NOMO-1 treated with DMSO at 0.1 percent for 48 hours (cell line): ENCODE data around the gene SLC16A12.
A peak's percentile ranks its signal among the peaks of the same experiment; 100 is the strongest.

ENCODE experiments used
- DNase-seq: peaks from one replicate; lab custom pipeline; 2025; ENCODE audit not compliant: unreplicated experiment; lab: John Stamatoyannopoulos, UW

SLC16A12 gene

GRCh38 chr10:89515031-89515841 is 20.2 kb downstream of the SLC16A12 start:
- DNase-seq = no peak

GRCh38 chr10:89513206-89513605 is 22.2 kb downstream of the SLC16A12 start:
- DNase-seq = no peak

DNA sequence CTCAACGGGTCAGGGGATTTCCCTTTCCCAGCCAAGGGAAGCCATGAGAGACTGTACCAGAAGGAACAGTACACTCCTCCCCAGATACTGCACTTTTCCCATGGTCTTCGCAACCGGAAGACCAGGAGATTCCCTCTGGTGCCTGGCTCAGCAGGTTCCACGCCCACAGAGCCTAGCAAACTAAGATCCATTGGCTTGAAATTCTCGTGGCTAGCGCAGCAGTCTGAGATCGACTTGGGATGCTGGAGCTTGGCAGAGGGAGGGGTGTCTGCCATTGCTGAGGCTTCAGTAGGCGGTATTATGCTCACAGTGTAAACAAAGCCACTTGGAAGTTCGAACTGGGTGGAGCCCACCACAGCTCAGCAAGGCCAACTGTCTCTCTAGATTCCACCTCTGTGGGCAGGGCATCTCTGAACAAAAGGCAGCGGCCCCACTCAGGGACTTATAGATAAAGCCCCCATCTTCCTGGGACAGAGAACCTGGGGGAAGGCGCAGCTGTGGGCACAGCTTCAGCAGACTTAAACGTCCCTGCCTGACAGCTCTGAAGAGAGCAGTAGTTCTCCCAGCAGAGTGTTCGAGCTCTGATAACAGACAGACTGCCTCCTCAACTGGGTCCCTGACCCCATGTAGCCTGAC is 29.6 kb downstream of the SLC16A12 start:
- DNase-seq = no peak

GRCh38 chr10:89504691-89505090 is 30.7 kb downstream of the SLC16A12 start:
- DNase-seq = no peak

DNA sequence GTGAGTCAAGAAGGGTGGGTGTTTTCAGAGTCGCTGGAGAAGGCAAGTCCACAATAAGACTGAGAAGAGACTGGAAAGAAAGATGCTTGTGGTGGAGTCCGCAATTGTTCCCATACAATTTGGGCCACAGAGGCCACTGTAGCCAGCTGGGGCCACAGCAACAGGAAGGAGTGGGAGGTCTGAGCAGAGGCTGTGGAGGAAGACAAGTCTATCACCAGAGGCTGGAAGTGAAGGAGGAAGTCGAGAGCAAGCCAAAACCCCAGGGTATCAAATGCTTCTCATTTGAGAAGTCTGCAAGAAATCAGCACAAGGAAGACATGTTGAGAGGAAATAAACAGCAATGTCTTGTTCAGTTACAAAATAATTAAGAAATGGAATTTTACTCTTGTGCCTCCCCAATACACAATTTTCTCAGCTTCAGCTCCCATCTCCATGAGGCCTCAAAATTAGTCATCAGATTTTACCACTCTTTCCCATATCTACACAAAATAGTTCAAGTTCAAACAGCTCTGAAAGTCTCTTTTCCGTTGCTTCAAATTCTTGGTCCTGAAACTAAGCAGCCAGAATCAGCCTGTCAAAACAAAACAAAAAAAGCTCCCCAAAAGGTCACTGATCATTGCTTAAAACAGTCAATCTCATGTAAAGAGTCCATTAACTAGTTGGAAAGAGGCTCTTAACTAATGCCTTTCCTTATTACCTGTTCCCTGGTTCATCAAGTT is 31.6 kb downstream of the SLC16A12 start:
- no peak for DNase-seq

GRCh38 chr10:89503151-89503550 is 32.2 kb downstream of the SLC16A12 start:
- no peak for DNase-seq

DNA sequence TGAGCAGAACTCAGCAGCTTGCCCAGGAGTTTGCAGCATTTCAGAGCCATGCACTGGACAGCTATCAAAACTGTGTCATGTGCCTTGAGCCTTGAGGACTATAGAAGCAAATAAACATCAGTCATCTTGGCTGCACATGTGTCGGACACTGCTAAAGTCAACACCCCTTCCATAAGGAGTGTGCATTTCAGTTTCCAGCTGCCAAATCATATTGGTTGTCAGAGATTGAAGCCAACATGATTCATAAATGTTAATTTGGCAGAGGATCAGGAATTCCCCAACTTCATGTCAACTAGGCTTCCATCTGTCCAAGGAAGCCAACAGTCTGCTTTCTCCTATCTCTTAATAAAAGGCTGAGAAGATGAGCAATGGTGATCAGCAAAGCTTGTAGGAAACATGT is 32.8 kb downstream of the SLC16A12 start:
- no peak for DNase-seq

DNA sequence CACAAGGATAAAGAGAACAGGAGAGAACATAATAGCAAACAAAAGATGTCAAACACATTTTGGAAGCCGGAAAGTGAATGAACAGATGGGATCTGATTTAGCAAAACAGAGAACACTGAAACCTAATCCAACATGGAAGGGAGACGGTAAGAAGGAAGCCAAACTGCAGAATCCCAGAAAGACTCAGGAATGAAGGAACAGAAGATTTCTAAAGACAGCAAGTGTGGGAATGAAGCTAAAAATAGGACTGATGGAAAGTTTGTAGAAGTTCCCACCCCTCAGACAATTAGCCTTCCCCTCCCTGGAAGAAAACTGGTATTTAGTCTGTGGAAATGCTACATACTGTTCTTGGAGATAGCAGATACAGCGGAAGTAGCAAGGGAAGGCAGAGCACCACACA is 40.8 kb downstream of the SLC16A12 start:
- DNase-seq = no peak

DNA sequence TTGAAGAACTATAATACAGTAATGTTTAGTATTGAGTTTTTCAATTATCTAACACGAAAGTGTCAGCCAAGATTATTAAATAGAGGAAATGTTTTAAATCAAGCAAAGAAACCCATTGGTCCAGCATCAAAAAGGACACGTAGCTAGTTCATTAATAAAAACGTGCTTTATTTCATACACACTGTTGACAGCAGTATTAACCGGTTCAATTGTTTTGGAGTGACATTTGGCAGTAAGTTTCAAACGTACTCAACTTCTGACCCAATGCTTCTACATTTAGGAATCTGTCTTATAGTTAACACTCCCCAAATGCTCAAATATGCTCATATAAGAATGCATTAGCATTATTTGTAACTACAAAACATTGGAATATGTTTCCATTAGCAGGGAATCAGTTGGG is 41.3 kb downstream of the SLC16A12 start:
- no peak for DNase-seq

GRCh38 chr10:89491932-89492331 is 43.5 kb downstream of the SLC16A12 start:
- no peak for DNase-seq

GRCh38 chr10:89490596-89491335 is 44.6 kb downstream of the SLC16A12 start:
- DNase-seq = no peak

DNA sequence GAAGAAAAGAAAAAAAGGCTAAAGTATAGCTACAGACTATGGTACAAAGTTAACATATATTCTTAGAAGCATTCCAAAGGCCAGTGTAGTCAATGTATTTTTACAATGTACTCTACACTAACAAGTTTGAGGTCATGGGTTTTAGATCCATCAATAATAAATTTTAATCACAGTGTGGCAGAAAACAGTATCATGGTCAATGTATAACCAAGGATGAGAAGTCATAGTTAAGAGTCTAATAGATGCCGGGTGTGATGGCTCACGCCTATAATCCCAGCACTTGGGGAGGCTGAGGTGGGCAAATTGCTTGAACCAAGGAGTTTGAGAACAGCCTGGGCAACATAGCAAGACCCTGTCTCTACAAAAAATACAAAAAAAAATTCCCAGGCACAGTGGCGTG is 53.1 kb downstream of the SLC16A12 start:
- no peak for DNase-seq

GRCh38 chr10:89481662-89482061 is 53.7 kb downstream of the SLC16A12 start:
- no peak for DNase-seq

DNA sequence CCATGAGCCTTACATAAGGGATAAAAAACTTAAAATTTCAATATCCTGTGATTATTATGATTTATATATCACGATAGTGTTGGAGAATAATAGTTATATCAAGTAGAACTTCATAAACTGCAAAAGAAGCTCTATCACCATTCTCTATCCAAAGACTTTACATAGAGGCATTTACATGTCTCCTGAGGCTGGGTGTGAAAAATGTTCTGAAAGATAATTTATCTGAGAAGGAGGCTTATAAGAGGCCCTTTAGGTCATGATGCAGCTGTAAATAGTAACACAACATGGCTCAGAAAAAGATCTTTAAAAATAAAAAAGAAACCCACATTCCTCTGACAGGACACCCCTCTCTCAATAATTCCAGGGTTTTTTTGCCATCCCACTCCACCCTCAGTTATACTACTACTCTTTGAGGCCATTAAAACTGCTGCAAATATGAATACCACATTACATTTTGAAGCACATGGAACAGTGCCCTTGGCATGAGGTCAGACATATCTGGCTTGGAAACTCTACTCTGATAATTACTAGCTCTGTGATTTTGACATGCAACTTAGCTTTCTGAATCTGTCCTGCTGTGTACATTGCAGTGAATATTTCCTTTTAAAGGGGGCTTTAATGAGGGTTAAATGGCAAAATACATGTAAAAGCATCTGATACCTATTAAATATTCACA is 55.5 kb downstream of the SLC16A12 start:
- DNase-seq = no peak

GRCh38 chr10:89478739-89479654 is 56.4 kb downstream of the SLC16A12 start:
- no peak for DNase-seq

- DNase-seq = peak; percentile 49
Observed at GRCh38 chr10:89478085-89478738, 57.2 kb downstream of the SLC16A12 start.

DNA sequence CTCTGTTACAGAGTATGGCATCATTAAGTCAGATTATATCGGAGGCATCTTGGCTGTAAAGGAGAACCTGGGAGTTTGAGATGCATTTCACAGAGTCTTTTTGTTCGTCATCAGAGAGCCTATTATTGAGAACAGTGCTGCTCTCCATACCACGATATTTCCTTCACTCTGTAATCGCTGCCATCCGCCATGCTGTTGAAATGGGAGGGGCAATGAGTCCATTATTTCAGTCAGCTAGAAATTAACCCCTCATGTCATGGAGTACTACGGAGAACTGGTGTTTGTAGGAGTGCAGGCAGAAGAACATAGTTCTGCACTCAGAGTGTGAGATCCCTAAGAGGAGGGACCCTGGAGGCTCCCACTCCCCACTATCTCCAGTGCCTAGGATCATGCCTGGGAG is 59.2 kb downstream of the SLC16A12 start:
- DNase-seq = no peak

DNA sequence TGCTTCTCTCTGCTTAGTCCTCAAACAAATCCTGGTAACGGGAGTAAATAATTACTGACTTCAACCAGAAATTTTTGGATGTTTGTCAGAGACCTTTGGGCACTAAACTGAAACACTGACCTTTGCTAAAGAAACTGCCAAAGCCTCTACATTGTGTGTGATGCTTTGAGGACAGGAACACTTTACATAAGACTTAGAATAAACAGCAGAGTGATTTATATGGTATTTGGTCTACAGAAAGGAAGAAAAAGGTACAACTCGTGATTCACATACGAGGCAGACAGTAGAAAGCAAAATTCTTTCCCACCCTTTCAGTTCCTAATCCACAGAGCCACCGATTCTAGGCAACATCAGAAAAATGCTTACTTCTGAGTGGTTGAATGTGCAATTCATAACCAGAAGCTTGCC is 59.8 kb downstream of the SLC16A12 start:
- DNase-seq = no peak

GRCh38 chr10:89475125-89475524 is 60.3 kb downstream of the SLC16A12 start:
- no peak for DNase-seq
